ENCODE results near the gene AREG.
A peak's percentile ranks its signal among the peaks of the same experiment; 100 is the strongest.
"Not testable (repeated sequence)": the region's sequence is repeated elsewhere in the genome, so short reads cannot be mapped to it uniquely, and the experiment has no call there.

The AREG gene, protein sequence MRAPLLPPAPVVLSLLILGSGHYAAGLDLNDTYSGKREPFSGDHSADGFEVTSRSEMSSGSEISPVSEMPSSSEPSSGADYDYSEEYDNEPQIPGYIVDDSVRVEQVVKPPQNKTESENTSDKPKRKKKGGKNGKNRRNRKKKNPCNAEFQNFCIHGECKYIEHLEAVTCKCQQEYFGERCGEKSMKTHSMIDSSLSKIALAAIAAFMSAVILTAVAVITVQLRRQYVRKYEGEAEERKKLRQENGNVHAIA

DNA sequence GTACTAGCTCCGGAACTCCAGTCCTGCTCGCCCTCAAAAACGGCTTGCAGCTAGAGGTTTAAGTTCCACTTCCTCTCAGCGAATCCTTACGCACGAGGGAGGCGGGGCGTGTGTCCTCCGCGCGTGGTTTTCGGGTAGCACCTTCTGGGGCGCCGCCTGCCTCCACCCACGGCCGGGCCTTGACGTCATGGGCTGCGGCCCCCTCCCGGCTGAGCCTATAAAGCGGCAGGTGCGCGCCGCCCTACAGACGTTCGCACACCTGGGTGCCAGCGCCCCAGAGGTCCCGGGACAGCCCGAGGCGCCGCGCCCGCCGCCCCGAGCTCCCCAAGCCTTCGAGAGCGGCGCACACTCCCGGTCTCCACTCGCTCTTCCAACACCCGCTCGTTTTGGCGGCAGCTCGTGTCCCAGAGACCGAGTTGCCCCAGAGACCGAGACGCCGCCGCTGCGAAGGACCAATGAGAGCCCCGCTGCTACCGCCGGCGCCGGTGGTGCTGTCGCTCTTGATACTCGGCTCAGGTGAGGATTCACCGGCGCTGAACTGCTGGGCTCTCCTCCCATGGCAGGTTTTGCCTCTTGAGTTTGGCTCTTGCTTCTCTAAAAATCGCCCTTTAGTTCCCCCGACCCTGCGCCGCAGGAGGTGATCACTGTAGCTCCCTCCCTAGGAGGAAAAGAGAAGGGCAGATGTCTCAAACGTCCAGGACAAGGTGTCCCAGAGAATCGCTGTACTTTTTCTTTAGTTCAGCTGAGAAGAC is at the start of gene AREG:
AREG (plus strand) TSS at position 246 of the 752 bp plus-strand sequence; CDS start at position 456, 210 bp downstream.
- peak; percentile 93 for DNase-seq

DNA sequence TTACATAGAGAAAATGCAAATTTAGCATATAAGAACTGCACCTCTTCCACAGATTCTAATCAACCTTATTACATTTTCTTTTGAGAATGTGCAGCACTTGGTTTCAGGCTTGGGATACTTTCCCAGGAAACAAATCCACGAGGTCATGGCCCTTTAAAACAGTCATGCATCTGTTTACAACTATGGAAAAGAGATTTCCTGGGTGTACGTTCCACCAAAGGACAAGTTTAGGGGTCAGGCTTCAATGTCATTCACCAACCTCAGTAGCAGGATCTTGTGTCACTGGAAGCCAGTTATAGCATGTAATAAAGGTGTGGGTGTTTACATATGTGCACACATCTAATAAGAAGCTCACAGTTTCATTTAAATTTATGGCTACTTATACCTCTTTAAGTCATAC is 49.3 kb upstream of the AREG start:
- DNase-seq, result no peak

DNA sequence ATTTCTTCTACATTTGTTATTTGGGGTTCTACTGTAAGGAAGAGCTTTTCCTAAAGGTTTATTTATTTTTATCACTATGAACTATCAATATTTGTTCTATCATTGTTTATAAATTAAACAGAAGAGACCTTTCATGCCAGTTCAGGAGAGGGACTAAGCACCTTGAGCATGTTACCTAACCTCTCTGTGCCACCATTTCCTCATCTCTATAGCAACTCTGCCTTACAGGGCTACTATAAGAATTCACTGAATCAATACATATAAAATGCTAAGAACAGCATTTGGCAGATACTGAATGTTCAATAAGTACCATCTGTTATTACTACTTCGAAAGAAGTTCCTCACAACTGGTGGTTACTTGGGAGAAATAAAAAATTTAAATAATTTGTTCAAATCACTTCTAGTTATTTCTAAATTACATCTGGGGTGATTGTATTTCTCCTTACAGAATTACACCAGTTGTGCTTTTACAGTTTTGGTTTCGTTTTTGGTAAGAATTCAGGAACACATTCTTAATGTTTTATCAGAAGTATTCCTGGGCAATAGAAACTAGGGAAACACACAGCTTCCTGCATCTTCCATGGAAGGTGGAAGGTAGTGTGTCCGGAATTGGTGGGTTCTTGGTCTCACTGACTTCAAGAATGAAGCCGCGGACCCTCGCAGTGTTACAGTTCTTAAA is 47.0 kb upstream of the AREG start:
- DNase-seq, result peak; percentile 40

DNA sequence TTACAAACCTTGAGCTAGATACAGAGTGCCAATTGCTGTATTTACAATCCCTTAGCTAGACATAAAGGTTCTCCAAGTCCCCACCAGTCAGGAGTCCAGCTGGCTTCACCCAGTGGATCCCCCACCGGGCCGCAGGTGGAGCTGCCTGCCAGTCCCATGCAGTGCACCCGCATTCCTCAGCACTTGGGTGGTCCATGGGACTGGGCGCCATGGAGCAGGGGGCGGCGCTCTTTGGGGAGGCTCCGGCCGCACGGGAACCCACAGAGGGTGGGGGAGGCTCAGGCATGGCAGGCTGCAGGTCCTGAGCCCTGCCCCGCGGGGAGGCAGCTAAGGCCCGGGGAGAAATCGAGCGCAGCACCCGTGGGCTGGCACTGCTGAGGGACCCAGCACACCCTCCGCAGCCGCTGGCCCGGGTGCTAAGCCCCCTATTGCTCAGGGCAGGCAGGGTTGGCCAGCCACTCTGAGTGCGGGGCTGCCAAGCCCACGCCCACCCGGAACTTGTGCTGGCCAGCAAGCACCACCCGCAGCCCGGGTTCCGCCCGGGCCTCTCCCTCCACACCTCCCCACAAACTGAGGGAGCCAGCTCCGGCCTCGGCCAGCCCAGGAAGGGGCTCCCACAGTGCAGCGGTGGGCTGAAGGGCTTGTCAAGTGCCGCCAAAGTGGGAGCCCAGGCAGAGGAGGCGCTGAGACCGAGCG is 45.9 kb upstream of the AREG start:
- not testable (repeated sequence) for DNase-seq

DNA sequence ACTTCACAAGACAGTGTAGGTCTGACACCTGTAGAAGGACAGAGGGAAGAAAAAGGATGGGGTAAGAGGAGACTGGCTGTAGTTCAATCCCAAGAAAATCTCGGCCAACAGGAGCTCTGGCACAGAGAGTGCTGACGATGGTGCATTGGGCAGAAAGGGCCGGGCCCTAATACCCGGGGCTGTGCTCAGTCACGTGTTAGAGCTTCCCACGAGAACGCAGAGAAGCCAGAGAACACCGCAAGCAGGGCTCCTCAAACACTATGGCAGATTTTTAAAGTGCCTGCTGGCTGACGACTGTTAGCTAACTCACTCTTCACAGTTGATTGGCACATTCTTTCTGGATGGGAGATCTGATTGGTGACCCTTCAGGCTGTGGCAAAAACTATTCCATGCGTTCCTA is 44.5 kb upstream of the AREG start:
- no peak for DNase-seq

DNA sequence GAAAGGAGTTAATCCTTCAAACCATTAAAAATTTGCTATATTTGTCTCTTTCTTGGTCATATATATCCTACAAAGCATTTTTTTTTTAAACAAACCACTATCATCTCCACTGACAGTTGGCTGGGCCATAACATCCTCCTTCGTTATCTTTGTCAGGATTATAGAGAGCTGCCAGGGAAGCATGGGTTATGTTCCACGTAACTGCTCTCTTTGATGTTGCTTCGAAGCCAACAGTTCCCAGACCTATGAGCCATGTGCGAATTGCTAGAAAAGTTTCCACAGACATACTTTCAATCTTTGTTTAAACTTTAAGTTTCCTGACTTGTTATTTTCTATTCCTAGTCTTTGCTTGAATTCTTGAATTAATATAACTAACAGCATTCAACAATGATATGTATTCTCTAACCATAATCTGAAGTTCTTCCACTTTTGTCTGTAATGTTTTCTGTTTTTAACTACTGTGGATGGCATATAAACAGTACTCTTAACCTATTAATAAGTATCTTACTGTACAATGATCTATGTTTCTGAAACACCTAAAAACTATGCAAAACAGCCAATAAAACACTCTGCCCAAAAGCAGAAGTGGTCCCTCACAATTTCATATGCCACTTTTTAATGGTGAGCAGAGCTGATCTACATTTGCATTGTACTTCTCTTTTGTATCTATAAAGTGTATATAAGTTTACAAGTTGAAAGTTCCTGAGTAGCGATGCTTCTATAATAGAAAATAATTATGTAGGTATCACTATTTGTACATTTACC is 42.1 kb upstream of the AREG start:
- DNase-seq, result no peak

DNA sequence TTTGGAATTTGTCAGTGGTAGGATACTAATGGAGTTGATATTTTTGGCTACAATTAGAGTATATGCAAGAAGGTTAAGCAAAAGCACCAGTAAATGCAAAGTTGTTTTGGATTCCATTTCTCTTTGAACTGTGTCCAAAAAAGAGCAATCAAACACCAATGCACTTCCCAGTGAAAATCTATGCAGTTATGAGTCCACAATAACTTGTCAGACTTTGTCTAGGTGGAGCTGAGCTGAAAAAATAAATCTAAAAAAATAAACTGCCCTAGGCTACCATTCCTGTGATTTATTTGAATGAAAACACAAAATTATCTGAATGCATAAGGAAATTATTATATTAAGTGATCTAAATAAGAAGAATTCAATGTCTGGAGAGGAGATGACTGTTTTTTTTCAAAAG is 37.0 kb upstream of the AREG start:
- DNase-seq, result no peak

DNA sequence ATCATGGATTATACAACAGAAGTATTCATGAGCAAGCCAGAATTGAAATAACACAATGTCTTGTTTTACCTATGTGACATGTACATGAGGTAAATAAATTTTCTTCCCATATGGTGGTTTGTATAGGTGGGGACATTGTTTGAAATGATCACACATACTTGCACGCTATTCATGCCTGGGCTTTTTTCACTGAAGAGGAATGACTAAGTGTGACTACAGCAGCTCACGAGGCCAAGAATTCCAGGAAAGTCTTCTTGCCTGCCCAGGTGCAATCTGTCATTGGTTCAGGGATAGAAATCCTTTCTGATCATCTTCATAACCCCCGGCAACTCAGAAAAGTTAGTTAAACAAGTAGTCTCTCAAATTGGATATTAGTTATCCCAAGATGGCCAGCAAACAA is 36.3 kb upstream of the AREG start:
- no peak for DNase-seq

DNA sequence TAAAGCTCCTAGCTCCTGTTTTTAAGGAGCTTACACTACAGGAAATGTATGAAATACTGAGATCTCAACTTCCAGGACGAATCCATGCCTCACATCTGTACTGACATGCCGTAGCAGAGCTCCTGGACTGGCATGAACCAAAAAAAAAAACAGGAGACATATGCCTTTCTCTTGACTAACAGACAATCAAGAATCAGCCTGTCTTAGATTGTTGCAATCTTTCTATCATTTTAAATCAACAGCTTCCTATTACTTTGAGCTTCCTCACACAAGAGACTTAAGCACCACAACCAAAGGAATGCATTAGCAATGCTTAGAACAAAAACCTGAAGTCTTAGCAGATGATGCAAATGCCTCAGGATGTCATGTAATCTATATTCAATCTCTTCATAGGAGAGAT is 34.7 kb upstream of the AREG start:
- no peak for DNase-seq

DNA sequence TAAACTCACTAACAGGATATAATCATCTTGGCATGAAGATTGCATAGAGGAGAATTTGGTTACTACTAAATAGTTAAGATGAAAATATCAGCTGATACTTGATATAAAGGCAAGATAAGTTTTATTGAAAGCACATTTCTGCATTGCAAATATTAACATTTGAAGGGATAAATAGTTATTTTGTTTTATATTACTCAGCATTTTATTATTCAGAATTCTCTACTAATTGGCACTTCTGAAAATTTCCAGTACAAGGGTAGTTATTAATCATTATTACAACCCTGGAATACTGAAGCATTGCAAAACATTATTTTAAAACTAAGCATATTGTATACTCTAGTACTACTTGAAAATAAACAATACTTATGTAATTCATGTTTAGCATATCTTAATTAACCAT is 32.7 kb upstream of the AREG start:
- no peak for DNase-seq

DNA sequence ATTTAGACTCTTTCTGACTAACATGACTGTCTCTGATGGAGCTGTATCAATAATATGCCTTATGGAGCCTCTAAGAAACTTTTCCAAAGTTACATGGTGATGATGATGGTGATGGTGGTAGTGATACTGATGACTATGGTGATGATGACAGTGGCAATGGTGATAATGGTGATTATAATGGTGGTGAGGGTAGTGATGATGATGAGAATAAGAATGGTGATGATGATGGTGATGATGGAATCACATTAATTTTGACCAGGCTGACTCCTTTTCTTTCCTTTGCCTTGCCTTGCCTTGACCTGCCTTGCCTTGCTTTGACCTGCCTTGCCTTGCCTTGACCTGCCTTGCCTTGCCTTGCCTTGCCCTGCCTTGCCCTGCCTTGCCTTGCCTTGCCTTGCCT is 31.7 kb upstream of the AREG start:
- DNase-seq, result no peak

DNA sequence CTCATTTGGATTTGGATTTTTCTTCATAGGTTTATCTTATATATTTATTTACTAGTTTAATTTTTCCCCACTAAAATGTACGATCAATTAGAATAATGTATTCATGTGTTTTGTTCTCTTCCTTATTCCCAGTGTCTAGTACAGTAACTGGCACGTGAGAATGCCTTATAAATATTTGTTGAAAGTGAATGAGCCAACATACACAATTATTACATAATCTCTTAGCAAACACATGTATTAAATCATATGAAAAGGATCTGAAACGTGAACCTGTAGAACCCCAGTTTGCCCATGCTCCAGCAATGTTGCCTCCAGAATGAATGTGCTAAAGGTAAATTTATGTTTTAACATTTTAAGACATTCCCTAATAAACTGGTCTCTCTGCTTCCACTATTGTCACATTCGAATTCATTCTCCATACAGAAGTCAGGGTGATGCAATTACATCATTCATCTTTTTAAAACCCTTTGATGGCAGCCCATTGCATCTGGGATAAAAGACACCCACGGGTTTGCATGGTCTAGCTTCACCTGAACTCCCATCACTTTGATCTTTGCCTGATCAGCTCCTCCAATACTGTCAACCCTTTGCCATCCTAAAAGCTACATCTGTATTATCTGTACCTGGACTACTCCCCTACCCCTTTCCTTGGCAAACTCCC is 30.7 kb upstream of the AREG start:
- no peak for DNase-seq

DNA sequence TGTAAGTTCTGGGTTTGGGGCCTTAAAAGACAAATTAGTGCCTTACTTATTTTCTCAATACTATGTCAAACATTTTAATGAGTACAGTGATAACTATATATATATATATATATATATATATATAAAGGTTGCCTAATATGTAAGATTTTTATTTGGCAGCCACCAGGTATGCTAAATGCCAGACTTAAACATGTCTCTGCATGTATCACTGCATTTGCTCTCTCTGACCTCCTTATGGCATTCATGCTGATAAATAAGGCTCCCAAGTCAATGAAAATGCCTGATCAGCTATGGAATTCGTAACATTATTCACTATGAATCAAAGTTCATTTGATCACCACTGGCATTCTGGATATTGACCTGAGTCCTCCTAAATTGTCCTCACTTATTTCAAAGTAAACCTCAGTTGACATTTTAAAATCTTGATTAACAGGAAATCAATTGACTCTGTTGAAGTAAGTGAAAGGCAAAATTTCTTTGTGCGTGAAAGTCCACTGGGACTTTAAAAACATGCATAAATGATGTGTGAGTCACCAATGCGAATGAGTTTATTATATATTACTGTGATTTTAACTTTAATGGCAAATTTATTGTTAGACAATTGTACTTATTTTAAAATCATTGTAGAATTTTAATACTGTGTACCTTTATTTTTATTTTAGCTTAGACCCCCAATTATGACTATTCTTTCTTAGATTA is 29.2 kb upstream of the AREG start:
- DNase-seq, result no peak

DNA sequence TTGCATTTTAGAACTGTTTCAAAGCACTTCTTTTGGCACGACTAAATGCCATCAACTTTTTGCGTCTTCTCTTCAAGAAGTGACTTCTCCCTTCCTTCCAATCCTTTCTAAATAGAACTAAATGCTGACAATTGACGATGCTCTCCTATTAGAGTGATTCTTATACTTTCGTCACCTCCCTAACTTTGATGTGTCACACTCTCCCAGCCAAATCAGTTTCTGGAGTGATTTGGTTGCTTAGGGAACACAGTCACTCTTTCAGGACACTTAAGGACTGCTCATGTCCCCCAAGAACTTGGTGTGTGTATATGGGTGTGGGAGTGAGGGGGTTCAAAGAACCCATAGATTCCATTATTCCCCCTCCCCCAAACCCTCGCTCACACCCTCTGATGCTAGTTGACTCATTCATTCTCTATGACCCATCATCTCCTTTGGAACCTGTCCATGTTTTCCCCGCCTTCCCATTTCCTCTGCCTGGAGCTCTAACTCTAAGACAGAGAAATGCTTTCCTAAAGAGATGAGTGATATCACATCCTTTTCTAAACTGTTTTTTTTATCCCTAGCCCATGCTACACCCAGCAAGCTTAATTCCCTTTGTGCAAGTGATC is 26.8 kb upstream of the AREG start:
- no peak for DNase-seq

DNA sequence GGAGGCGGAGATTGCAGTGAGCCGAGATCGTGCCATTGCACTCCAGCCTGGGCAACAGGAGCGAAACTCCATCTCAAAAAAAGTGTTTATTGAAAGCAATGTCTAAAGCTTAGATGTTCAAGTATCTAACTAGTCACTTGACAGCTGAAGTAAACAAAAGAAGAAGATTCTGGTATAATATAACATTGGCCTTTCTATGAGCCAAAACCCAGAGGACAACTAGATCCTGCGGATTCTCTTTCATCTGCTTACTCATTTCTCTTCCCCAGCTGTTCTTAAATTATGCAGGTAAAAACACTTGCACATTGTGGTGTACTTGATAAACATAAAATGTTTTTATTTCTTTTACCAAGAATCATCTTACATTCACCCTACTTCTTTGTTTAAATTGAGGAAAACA is 24.1 kb upstream of the AREG start:
- DNase-seq, result no peak

DNA sequence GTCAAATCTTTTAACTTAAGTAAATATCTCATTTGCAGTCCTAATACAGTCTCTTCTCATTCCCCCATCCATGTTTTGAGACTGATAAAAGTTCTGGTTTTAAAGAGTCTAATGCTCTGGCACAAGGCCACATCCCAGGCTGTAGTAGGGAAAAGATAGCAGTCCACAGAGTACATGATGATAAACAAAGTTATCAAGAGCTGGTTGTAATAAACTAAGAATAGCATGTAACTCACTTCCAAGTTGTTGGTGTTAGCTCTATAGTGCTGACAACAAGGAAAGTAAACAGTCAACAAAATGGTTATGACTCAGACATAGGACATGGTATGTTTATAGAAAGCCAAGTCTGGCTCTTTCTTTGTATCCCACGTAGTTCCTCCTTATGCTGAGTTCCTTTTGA is 21.8 kb upstream of the AREG start:
- DNase-seq, result no peak

DNA sequence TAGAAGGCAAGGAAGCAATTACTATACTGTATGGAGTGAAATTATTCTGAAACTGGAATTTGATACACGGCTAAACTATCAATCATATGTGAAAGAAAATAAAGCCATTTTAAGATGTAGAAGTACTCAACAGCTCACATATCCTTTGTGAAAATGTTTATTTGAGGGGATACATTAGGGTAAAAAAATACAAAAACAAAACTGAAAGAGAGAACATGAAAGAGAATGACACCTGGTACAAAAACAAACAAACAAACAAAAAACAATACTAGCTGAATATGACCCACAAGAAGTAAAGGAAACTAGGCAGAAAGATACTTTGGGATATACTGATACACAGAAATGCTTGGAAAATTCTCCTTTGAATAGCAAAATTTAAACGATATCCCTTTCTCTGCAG is 20.8 kb upstream of the AREG start:
- DNase-seq, result no peak

DNA sequence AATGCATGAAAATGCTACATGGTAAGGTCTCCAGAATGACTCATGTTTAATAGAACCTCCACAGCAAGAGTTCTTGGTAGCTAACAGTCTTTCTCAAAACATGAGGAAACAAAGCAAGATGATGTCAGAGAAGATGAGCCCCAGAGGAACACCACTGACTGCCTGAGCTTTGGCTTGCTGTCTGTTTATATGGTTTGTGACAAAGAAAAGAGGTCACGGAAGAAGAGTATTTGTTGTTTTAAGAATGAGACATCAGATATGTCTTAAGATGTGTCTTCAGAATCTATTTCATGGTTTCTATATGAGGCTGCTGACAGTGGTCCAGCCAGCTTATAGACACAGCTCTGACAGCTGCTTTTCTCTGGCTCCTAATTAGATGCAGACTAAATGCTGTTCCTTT is 18.8 kb upstream of the AREG start:
- no peak for DNase-seq

DNA sequence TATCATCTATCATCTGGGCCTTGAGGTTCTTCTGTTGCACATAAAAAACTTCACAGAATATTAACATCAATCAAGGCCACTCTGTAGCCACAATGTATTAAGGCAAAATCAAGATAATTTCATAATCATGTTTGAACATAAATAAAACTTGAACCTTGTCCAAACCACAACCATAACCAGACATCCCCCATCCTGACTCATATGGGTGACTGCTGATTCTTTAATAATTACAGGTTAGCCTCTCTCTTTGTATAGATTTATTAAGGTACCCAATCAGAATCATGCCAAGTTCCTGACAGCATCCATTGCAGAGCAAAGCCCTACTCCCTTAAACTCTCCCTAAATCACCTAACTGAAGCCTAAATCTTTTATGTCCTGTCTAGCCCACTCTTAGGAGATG is 16.7 kb upstream of the AREG start:
- no peak for DNase-seq

DNA sequence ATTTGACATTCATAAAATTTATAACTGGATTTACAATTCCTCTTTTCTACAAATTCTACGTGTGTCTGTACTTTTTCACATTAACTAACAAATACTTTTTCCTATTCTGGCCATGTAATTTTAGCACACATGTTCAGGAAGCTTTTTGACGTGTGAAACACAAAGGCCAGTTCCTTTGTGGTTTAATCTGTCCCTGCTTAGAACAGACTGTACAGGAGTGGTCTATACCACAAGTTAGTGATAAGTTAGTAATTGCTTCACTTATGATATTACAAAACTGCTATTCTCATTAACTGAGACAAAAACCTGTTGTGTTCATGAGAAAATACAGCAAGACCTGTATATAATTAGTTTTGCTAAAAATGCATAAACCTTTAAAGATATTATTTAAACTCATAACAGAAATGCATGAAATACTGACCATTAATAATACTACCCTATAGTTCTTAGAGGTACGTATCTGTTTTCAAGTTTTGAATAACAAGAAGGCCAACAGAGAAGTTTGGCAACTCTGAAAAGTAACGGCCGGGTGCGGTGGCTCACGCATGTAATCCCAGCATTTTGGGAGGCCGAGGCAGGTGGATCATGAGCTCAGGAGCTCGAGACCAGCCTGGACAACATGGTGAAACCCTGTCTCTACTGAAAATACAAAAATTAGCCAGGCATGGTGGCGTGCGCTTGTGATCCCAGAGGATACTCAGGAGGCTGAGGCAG is 13.7 kb upstream of the AREG start:
- no peak for DNase-seq

DNA sequence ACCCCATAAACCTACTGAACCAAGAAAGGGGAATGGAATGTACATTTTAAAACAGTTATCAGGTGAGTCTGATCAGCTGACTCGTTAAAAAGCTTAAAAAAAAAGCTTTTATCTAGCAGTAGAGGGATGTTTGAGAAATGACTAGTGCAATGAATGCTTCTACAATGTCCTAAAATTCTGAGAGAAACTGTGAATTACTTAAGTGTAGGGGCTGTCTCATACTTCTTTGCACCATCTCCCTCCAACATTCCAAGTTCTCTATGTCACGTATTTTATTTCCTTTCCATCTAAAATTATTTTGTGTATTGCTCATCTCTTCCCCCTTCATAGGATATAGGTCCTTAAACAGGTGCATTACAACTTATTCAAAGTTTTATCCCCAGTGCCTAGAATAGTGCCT is 11.9 kb upstream of the AREG start:
- DNase-seq, result no peak

All from CD4-positive, alpha-beta T cell treated with Interleukin-17A for 1 hour (primary cell).